Liver (tissue), 3 donors: ENCODE measurements around the gene FBN1.

ENCODE experiments used
- CTCF ChIP-seq: fragments of 150-350 bp; IDR thresholded peaks from 2 replicates; pipeline ENCODE4 v1.5.1; 2017; ENCODE audit warnings: improper control_type of control experiment, low read depth, low read length; ENCODE audit not compliant: missing input control
- FOXA1 ChIP-seq: IDR thresholded peaks from 2 replicates; pipeline ENCODE4 v1.6.1; 2016; ENCODE audit warnings: antibody characterized with exemption
- RXRA ChIP-seq, 2 donors: IDR thresholded peaks; 2 replicates each; pipeline ENCODE4 v1.6.1; 2017 to 2018; ENCODE audit warnings: antibody characterized with exemption in 2 of 2, mild to moderate bottlenecking in 1 of 2
- TAF1 ChIP-seq: conservative IDR thresholded peaks from 2 replicates; pipeline ENCODE4 v1.6.1; 2016; ENCODE audit warnings: antibody characterized with exemption, mild to moderate bottlenecking
- donor health status: healthy.
- donor health status: healthy.

DNA sequence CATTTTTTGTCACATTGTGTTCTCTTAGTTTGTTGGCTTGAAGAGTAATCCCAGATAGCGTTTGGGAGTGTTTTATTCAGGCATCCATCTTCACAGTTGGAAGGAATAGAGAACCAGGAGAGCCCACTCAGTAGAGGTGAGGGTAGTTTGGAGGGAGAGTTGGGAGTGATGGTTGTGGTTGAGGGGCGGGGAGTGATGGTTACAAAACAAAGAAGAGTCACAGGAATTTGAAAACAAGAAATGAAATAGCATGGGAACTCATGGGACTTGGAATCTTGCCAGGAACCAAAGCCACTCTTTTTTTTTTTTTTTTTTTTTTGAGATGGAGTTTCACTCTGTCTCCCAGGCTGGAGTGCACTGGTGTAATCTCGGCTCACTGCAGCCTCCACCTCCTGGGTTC, 278.0 kb downstream of the FBN1 start:
- no peak for TF ChIP-seq CTCF
- no peak for TF ChIP-seq FOXA1
- no peak for TF ChIP-seq RXRA (IDR thresholded peaks at IDR 0.05)
- TF ChIP-seq TAF1: no peak
